ENCODE data around the gene SLC5A1. TPM values are rescaled to one million over a fixed set of nuclear protein-coding genes. Genes with fewer than 3 reads are reported as not detected.
A peak's percentile ranks its signal among the peaks of the same experiment; 100 is the strongest.
"Not testable (repeated sequence)": the region's sequence is repeated elsewhere in the genome, so short reads cannot be mapped to it uniquely, and the experiment has no call there.

SLC5A1 gene
- total RNA-seq, 8 experiments from 2014 or later: under 0.01 to 0.19 (median 0.11) TPM; not detected in 2

DNA sequence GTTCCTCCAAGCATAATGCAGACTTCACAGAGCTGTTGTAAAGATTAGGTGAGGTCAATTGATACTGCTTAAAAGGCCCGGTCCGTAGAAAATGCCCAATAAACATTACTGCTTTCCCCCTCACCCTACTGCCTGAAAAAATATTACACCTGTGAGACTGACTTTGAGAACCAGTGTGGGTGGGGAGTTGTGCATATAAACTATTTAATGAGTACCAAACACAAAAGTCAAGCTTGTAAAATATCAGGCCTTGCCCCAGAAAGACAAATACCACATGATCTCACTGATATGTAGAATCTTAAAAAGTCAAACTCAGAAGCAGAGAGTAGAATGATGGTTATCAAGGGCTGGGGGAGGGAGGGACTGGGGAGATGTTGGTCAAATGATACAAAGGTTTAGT is 69.3 kb downstream of the SLC5A1 start:
- ATAC-seq (replicated peaks in 6 of 8): no peak
- no peak overlapping the region for H3K4me3 ChIP-seq
- H3K27ac ChIP-seq: no peak overlapping the region
- 6 to 92% (median 42%) methylated on average over 1 to 2 of the region's 2 CpGs; no CpG with 5 or more reads in 5 of the 10 experiments for WGBS, 10 experiments
- no peaks in the 10 kb centered on the region for H3K4me1 ChIP-seq (replicated peaks in 1 of 2)
- in situ Hi-C loops (cut with MboI; ENCODE audit: low pct_unique_long_range_greater_than_20kb in 2 of 9, low sequenced_read_pairs in 9 of 9, unreplicated experiment in 9 of 9): loop anchor here in 2 of 9 experiments (25.0 kb wide), 2 partner anchors 100 to 275 kb away; no protein-coding TSS in a partner anchor

DNA sequence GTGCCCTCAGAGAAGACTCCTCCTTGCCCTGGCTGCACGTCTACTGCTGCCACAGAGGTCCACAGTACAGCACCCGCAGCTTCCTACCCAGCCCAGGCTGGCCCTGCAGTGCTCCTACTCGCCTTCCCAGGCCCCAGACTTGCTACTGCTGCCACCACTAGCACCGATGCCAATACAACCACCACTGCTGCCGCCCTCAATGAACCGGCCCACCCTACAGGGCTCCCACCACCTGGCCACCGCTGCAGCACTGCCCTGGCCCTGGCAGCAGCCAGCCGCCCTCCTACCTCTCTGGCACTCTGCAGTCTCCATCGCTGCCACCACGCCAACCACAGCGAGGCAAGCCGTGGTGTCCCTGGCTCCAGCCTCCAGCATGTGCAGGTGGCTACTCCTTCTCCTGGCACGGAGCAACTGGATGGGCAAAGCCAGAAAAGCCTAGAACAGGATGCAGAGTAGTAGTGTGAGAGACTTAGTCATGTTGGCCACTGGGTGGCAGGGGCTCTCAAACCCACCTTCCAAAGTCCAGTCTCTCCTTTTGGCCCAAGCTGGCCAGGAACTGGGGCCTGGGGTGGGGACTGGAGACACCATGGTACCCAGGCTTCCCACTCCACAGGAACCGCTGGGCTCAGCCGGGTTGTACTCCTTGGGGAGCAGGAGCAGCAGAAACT is 76.6 kb downstream of the SLC5A1 start:
- in situ Hi-C loops (cut with MboI; ENCODE audit: low pct_unique_long_range_greater_than_20kb in 2 of 9, low sequenced_read_pairs in 9 of 9, unreplicated experiment in 9 of 9): loop anchor here in 2 of 9 experiments (25.0 kb wide), 2 partner anchors 107 to 268 kb away; no protein-coding TSS in a partner anchor
- ATAC-seq (replicated peaks in 6 of 8): no peak
- Histone ChIP-seq H3K4me3 (no peak overlapping the region), H3K4me1 (replicated peaks in 1 of 2) (no peaks in the 10 kb centered on the region), H3K27ac (no peak overlapping the region)
- 81% methylated on average over 5 of the region's 15 CpGs; no CpG with 5 or more reads in 9 of the 10 experiments for WGBS, 10 experiments

DNA sequence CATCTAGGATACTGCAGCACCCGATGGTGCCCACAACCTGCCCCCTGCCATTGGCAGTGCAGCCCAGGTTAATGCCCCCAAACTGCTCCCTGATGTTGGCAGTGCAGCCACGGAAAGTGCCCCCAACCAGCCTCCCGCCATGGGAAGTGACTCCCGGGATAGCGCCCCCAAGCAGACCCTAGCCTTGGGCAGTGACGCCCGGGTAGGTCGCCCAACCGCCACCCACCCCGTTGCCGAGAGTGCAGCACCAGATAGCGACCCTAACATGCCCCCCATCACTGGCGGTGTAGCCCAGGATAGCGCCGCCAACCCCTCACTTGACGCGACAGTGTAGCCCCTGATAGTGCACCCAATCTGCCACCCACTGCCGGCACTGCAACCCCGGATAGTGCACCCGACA is 77.5 kb downstream of the SLC5A1 start:
- WGBS, 10 experiments: 60 to 100% (median 80%) methylated on average over 1 of the region's 20 CpGs; no CpG with 5 or more reads in 7 of the 10 experiments
- in situ Hi-C loops (cut with MboI; ENCODE audit: low pct_unique_long_range_greater_than_20kb in 2 of 9, low sequenced_read_pairs in 9 of 9, unreplicated experiment in 9 of 9): loop anchor here in 2 of 9 experiments (25.0 kb wide), 2 partner anchors 108 to 267 kb away; no protein-coding TSS in a partner anchor
- Histone ChIP-seq H3K27ac (no peak overlapping the region), H3K4me3 (no peak overlapping the region), H3K4me1 (replicated peaks in 1 of 2) (no peaks in the 10 kb centered on the region)
- ATAC-seq (replicated peaks in 6 of 8): no peak

DNA sequence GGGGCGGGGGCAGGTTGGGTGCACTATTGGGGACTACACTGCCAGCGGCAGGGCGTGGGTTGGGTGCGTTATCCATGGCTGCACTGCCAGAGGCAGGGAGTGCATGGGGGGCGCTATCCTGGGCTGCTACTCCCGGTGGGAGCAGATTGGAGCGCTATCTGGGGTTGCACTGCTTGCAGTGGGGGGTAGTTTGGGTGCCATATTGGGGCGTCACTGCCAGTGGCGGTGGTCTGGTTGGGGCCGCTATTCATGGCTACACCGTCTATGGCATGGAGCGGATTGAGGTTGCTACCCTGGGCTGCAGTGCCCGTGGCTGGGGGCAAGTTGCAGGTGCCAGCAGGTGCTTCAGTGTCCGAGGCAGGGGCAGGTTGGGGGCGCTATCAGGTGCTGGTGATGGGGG is 79.8 kb downstream of the SLC5A1 start:
- 72% methylated on average over 6 of the region's 15 CpGs; no CpG with 5 or more reads in 9 of the 10 experiments for WGBS, 10 experiments
- Histone ChIP-seq H3K4me3 (no peak overlapping the region), H3K27ac (no peak overlapping the region), H3K4me1 (replicated peaks in 1 of 2) (no peaks in the 10 kb centered on the region)
- ATAC-seq (replicated peaks in 6 of 8): no peak
- in situ Hi-C loops (cut with MboI; ENCODE audit: low pct_unique_long_range_greater_than_20kb in 2 of 9, low sequenced_read_pairs in 9 of 9, unreplicated experiment in 9 of 9): loop anchor here in 2 of 9 experiments (25.0 kb wide), 2 partner anchors 111 to 264 kb away; no protein-coding TSS in a partner anchor

DNA sequence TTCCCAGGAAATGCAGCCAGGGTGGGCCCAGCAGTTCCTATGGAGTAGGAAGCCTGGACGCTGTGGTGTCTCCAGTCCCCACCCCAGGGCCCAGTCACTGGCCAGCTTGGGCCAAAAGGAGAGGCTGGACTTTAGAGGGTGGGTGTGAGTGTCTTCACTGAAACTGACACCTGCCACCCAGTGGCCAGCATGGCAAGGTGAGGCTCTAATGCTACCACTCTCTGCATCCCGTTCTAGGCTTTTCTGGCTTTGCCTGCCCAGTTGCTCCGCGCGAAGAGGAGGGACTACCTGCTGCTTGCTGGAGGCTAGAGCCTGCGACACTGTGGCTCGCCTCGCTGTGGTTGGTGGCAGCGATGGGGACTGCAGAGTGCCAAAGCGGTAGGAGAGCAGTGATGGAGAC is 80.6 kb downstream of the SLC5A1 start:
- WGBS, 10 experiments: 54 to 73% (median 55%) methylated on average over 3 to 8 of the region's 10 CpGs; no CpG with 5 or more reads in 7 of the 10 experiments
- Histone ChIP-seq H3K4me3 (no peak overlapping the region), H3K27ac (no peak overlapping the region), H3K4me1 (replicated peaks in 1 of 2) (no peaks in the 10 kb centered on the region)
- ATAC-seq (replicated peaks in 6 of 8): peak in 1 of 8 experiments; percentile 57
- in situ Hi-C loops (cut with MboI; ENCODE audit: low pct_unique_long_range_greater_than_20kb in 2 of 9, low sequenced_read_pairs in 9 of 9, unreplicated experiment in 9 of 9): loop anchor here in 2 of 9 experiments (25.0 kb wide), 2 partner anchors 111 to 264 kb away; no protein-coding TSS in a partner anchor

DNA sequence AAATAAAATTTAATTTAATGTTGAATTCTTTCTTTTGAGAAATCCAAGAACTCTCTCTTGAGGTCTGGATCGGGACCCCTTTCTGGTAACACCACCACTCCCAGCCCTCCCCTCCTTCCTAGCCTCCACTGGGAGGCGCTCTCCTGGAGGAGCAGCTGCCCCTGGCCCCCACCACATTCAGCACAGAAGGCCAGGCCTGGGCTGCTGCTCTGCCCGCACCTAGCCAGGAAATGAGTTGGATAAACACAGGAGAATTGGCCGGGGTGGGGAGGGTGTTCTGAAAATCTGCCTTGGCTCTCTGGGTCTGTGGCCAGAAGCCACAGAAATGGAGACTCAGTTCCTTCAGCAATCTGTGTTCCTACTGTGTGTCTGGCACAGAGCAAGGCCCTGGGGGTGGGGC is 84.8 kb downstream of the SLC5A1 start:
- ATAC-seq (replicated peaks in 6 of 8): no peak
- in situ Hi-C loops (cut with MboI; ENCODE audit: low pct_unique_long_range_greater_than_20kb in 2 of 9, low sequenced_read_pairs in 9 of 9, unreplicated experiment in 9 of 9): loop anchor here in 1 of 9 experiments (25.0 kb wide), 1 partner anchor 134 kb away; the partner anchor contains the start of gene SLC5A4
- 20 to 83% (median 69%) methylated on average over 1 to 2 of the region's 4 CpGs; no CpG with 5 or more reads in 6 of the 10 experiments for WGBS, 10 experiments
- H3K4me3 ChIP-seq: no peak overlapping the region
- no peak overlapping the region for H3K27ac ChIP-seq
- no peaks in the 10 kb centered on the region for H3K4me1 ChIP-seq (replicated peaks in 1 of 2)

DNA sequence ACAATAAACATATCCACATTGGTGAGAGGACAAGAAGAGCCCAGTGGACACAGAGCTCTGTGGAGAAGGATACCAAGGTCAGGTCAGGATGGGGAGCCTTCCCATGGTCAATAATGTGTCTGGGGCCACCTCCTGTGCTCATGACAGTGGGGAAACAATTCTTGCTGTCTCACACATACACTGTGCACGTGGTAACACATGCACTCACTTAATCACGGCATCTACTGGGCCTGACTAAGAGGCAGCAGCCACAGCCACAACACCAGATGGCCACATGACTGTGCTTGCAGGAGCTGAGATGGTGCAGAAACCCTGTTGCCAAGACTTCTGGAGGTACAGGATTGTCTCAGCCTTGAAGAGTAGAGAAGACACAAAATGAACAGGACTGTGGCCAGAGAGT is 87.4 kb downstream of the SLC5A1 start:
- Histone ChIP-seq H3K27ac (no peak overlapping the region), H3K4me3 (no peak overlapping the region), H3K4me1 (replicated peaks in 1 of 2) (no peaks in the 10 kb centered on the region)
- WGBS, 10 experiments: 0 to 60% (median 40%) methylated on average over 1 to 2 of the region's 2 CpGs; no CpG with 5 or more reads in 5 of the 10 experiments
- ATAC-seq (replicated peaks in 6 of 8): peak in 1 of 8 experiments; percentile 38
- in situ Hi-C loops (cut with MboI; ENCODE audit: low pct_unique_long_range_greater_than_20kb in 2 of 9, low sequenced_read_pairs in 9 of 9, unreplicated experiment in 9 of 9): loop anchor here in 1 of 9 experiments (25.0 kb wide), 1 partner anchor 132 kb away; the partner anchor contains the start of gene SLC5A4

DNA sequence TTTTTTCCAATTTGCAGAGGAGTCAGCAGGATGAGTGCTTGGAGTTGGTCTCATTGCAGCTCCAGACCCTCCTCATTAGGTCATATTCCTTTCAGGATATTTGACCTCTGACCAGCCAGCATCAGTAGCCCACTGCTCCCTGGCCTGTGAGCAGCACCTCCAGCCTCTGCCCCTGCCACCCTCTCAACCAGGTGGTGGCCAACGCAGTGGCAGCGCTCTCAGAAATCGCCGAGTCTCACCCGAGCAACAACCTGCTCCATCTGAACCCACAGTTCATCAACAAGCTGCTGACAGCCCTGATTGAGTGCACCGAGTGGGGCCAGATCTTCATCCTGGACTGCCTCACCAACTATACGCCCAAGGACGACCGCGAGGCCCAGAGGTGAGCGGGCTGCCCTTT is 89.1 kb downstream of the SLC5A1 start:
- Histone ChIP-seq H3K27ac (no peak overlapping the region), H3K4me1 (replicated peaks in 1 of 2) (no peaks in the 10 kb centered on the region), H3K4me3 (no peak overlapping the region)
- in situ Hi-C loops (cut with MboI; ENCODE audit: low pct_unique_long_range_greater_than_20kb in 2 of 9, low sequenced_read_pairs in 9 of 9, unreplicated experiment in 9 of 9): loop anchor here in 1 of 9 experiments (25.0 kb wide), 1 partner anchor 130 kb away; the partner anchor contains the start of gene SLC5A4
- ATAC-seq (replicated peaks in 6 of 8): no peak
- WGBS, 10 experiments: 80 to 100% (median 92%) methylated on average over 1 to 6 of the region's 11 CpGs; no CpG with 5 or more reads in 5 of the 10 experiments

DNA sequence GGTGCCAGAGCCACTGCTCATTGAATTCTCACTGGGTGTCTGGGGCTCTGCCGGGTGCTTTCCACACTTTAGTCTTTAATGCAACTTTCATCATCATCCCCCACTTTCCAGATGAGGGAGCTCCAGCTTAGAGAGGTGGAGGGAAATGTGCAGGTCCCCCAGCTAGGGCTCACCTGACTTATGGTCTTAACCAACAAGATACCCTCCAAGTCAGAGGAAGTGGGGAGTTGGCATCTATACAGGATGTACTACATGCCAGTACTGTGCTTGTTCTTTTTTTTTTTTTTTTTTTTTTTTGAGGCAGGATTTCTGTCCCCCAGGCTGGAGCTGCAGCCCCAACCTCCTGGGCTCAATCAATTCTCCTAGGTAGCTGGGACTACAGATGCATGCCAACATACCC is 89.7 kb downstream of the SLC5A1 start:
- H3K4me1 ChIP-seq (replicated peaks in 1 of 2): no peaks in the 10 kb centered on the region
- 43 to 100% methylated on average over 1 of the region's 1 CpG; no CpG with 5 or more reads in 8 of the 10 experiments for WGBS, 10 experiments
- no peak for ATAC-seq (replicated peaks in 6 of 8)
- no peak overlapping the region for H3K27ac ChIP-seq
- in situ Hi-C loops (cut with MboI; ENCODE audit: low pct_unique_long_range_greater_than_20kb in 2 of 9, low sequenced_read_pairs in 9 of 9, unreplicated experiment in 9 of 9): loop anchor here in 1 of 9 experiments (25.0 kb wide), 1 partner anchor 130 kb away; the partner anchor contains the start of gene SLC5A4
- H3K4me3 ChIP-seq: no peak overlapping the region

DNA sequence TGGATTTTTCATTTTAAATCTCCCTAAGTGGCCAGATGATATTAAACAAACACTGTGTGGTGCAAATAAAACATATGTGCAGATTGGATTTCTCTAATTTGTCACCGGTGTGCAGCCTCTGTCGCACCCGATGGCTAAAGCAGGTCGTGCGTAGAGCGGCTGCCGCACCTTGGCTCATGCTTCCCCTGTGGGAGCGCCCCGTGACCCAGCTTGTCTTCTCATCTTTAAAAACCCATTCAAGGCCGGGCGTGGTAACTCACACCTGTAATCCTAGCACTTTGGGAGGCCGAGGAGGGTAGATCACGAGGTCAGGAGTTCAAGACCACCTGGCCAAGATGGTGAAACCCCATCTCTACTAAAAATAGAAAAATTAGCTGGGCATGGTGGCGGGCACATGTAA is 91.7 kb downstream of the SLC5A1 start:
- not testable (repeated sequence) for ATAC-seq (replicated peaks in 6 of 8); H3K4me1 ChIP-seq (replicated peaks in 1 of 2)
- WGBS, 10 experiments: 62 to 98% (median 84%) methylated on average over 3 to 12 of the region's 14 CpGs; no CpG with 5 or more reads in 3 of the 10 experiments

DNA sequence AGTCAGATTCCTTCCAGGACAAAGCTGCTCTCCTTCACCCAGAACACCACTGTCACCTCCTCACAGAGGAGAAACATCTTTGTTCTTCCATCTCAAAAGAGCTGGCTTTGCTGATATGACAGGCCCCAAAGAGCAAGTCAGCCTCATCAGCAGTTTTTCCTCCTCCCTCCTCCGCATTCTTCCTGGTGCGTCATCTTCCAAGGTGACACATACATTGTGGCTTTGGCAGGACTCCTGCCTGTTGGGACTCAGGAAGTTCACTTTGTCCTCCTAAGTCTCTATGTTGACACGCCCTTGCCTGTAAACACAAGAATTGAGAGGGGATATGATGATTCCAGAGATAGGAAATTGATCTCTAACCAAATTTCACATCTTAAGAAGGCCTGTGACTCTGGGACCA is 92.9 kb downstream of the SLC5A1 start:
- ATAC-seq (replicated peaks in 6 of 8): peak in 2 of 8 experiments; percentile 47 to 62
- in situ Hi-C loops (cut with MboI; ENCODE audit: low pct_unique_long_range_greater_than_20kb in 2 of 9, low sequenced_read_pairs in 9 of 9, unreplicated experiment in 9 of 9): loop anchor here in 1 of 9 experiments (25.0 kb wide), 1 partner anchor 126 kb away; the partner anchor contains the start of gene SLC5A4

More for the DNA sequence above, 91.7 kb downstream of the SLC5A1 start:
- H3K4me3 ChIP-seq, H3K27ac ChIP-seq: not testable (repeated sequence)
- in situ Hi-C loops (cut with MboI; ENCODE audit: low pct_unique_long_range_greater_than_20kb in 2 of 9, low sequenced_read_pairs in 9 of 9, unreplicated experiment in 9 of 9): loop anchor here in 1 of 9 experiments (25.0 kb wide), 1 partner anchor 128 kb away; the partner anchor contains the start of gene SLC5A4

DNA sequence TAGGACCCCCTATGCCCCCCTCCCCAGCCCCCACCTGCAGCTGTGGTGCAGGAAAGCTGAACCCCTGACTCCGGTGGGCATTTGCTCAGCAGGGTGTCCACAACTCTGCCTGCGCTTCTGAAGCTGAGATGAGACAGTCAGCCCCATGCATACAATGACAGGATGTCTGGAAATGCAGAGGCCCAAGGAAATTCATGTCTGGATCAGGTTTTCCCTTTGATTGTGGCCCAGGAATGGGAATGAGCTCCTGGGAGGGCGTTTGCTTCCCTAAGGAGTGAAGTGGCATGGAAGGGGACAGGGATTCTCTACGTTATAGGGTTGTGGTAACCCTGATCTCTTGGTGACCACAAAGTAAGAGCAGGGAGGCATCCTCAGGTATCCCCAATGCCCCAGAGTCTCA is 93.8 kb downstream of the SLC5A1 start:
- 68% methylated on average over 2 of the region's 4 CpGs; no CpG with 5 or more reads in 9 of the 10 experiments for WGBS, 10 experiments
- in situ Hi-C loops (cut with MboI; ENCODE audit: low pct_unique_long_range_greater_than_20kb in 2 of 9, low sequenced_read_pairs in 9 of 9, unreplicated experiment in 9 of 9): loop anchor here in 1 of 9 experiments (25.0 kb wide), 1 partner anchor 125 kb away; the partner anchor contains the start of gene SLC5A4
- not testable (repeated sequence) for H3K4me1 ChIP-seq (replicated peaks in 1 of 2); H3K27ac ChIP-seq; ATAC-seq (replicated peaks in 6 of 8); H3K4me3 ChIP-seq

More for the DNA sequence above, 92.9 kb downstream of the SLC5A1 start:
- WGBS, 10 experiments: 20 to 29% methylated on average over 1 of the region's 3 CpGs; no CpG with 5 or more reads in 8 of the 10 experiments
- H3K4me3 ChIP-seq; H3K4me1 ChIP-seq (replicated peaks in 1 of 2); H3K27ac ChIP-seq: not testable (repeated sequence)
